Suprapubic skin (tissue), 3 donors: Measurements from ENCODE around the gene MYRFL.

Experiments used
- EP300 ChIP-seq: sonication (generic); formaldehyde crosslinking; IDR thresholded peaks from one replicate; pipeline ENCODE4 v1.6.1; 2017; ENCODE audit warnings: antibody characterized with exemption
- POLR2A ChIP-seq, 2 donors: fragments of 450-650 bp; IDR thresholded peaks; one replicate each; pipeline ENCODE4 v1.6.1; 2017; ENCODE audit warnings: antibody characterized with exemption in 2 of 2, mild to moderate bottlenecking in 2 of 2, moderate library complexity in 2 of 2
- TF ChIP-seq, protein P1 (sequence below), 2 donors: fragments of 200-600 bp in 1 of 2; fragments of 450-650 bp in 1 of 2; sonication (generic) in 1 of 2; IDR thresholded peaks; one replicate each; pipeline ENCODE4 v1.5.1; 2016 to 2019; ENCODE audit warnings: antibody characterized with exemption in 2 of 2, mild to moderate bottlenecking in 1 of 2, moderate library complexity in 1 of 2

DNA sequence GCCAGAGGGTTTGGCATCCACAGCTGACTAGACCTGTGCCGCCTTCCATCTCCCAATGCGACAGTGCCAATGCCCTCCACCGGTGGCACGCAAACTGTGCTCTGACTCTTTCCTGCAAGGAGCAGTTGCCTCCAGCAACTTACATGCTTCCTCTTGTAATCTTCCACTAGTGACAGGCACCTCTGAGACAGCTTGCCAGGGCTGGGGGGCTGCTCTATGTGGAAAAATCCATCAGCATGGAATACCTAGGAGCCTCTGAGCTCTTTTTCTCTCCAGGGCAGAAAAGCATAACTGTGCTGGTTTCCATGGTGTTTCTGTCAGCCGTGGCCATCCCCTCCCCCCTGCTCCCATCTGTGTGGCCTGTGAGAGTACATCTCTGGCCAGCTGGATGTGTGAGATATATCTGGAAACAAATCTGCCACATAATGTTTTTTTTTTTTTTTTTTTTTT is 110.6 kb downstream of the MYRFL start:
- TF ChIP-seq, protein P1, sequence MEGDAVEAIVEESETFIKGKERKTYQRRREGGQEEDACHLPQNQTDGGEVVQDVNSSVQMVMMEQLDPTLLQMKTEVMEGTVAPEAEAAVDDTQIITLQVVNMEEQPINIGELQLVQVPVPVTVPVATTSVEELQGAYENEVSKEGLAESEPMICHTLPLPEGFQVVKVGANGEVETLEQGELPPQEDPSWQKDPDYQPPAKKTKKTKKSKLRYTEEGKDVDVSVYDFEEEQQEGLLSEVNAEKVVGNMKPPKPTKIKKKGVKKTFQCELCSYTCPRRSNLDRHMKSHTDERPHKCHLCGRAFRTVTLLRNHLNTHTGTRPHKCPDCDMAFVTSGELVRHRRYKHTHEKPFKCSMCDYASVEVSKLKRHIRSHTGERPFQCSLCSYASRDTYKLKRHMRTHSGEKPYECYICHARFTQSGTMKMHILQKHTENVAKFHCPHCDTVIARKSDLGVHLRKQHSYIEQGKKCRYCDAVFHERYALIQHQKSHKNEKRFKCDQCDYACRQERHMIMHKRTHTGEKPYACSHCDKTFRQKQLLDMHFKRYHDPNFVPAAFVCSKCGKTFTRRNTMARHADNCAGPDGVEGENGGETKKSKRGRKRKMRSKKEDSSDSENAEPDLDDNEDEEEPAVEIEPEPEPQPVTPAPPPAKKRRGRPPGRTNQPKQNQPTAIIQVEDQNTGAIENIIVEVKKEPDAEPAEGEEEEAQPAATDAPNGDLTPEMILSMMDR (IDR thresholded peaks at IDR 0.05) = no peak
- no peak for TF ChIP-seq POLR2A (IDR thresholded peaks at IDR 0.05)
- no peak for TF ChIP-seq EP300
